HEK293T (cell line): ENCODE results near the gene IFNG.
"Not testable (repeated sequence)": the region's sequence is repeated elsewhere in the genome, so short reads cannot be mapped to it uniquely, and the experiment has no call there.

Experiments
- CTCF ChIA-PET: fragments of 350-600 bp; formaldehyde crosslinking; extraction: SDS; loops from one replicate; lab custom pipeline; 2021; ENCODE audit warnings: antibody characterized with exemption, inconsistent platforms; lab: Yijun Ruan, JAX
- POLR2A ChIA-PET: fragments of 350-600 bp; formaldehyde crosslinking; extraction: SDS; loops from one replicate; lab custom pipeline; 2020; ENCODE audit warnings: antibody characterized with exemption, inconsistent platforms; lab: Yijun Ruan, JAX
- DNase-seq: peaks from one replicate; pipeline ENCODE4 v3.0.0; 2012; ENCODE audit warnings: mixed read lengths; ENCODE audit errors: extremely low spot score
- ARNT ChIP-seq: fragments of 450-650 bp; IDR thresholded peaks from 2 replicates; pipeline ENCODE4 v1.6.1; 2017; ENCODE audit warnings: mild to moderate bottlenecking
- BHLHE40 ChIP-seq: fragments of 450-650 bp; IDR thresholded peaks from 2 replicates; pipeline ENCODE4 v1.6.1; 2016; ENCODE audit warnings: mild to moderate bottlenecking, moderate library complexity, borderline replicate concordance
- CTBP1 ChIP-seq: fragments of 450-650 bp; IDR thresholded peaks from 2 replicates; pipeline ENCODE4 v1.6.1; 2016; ENCODE audit warnings: borderline replicate concordance
- ELF4 ChIP-seq: fragments of 450-650 bp; IDR thresholded peaks from 2 replicates; pipeline ENCODE4 v1.6.1; 2017; ENCODE audit warnings: antibody characterized with exemption
- FOXA1 ChIP-seq: fragments of 450-650 bp; IDR thresholded peaks from 2 replicates; pipeline ENCODE4 v1.6.1; 2016; ENCODE audit warnings: mild to moderate bottlenecking
- FOXK2 ChIP-seq: fragments of 450-650 bp; IDR thresholded peaks from 2 replicates; pipeline ENCODE4 v1.6.1; 2016; ENCODE audit warnings: mild to moderate bottlenecking
- FOXM1 ChIP-seq: fragments of 450-650 bp; IDR thresholded peaks from 2 replicates; pipeline ENCODE4 v1.6.1; 2017; ENCODE audit warnings: mild to moderate bottlenecking, borderline replicate concordance
- HDGF ChIP-seq: fragments of 450-650 bp; IDR thresholded peaks from 2 replicates; pipeline ENCODE4 v1.6.1; 2017; ENCODE audit warnings: antibody characterized with exemption, borderline replicate concordance
- L3MBTL2 ChIP-seq: fragments of 450-650 bp; conservative IDR thresholded peaks from 2 replicates; pipeline ENCODE4 v1.6.1; 2016; ENCODE audit warnings: mild to moderate bottlenecking
- LEF1 ChIP-seq: fragments of 450-650 bp; IDR thresholded peaks from 2 replicates; pipeline ENCODE4 v1.6.1; 2017; ENCODE audit warnings: mild to moderate bottlenecking, borderline replicate concordance
- NFRKB ChIP-seq: fragments of 450-650 bp; IDR thresholded peaks from 2 replicates; pipeline ENCODE4 v1.6.1; 2016; ENCODE audit warnings: mild to moderate bottlenecking, moderate library complexity
- PKNOX1 ChIP-seq: fragments of 450-650 bp; IDR thresholded peaks from 2 replicates; pipeline ENCODE4 v1.6.1; 2016
- SP1 ChIP-seq: fragments of 450-650 bp; IDR thresholded peaks from 2 replicates; pipeline ENCODE4 v1.6.1; 2017
- SUZ12 ChIP-seq: fragments of 450-650 bp; IDR thresholded peaks from 2 replicates; pipeline ENCODE4 v1.6.1; 2016; ENCODE audit warnings: mild to moderate bottlenecking
- TARDBP ChIP-seq: fragments of 450-650 bp; IDR thresholded peaks from 2 replicates; pipeline ENCODE4 v1.6.1; 2016
- ZNF384 ChIP-seq: fragments of 450-650 bp; IDR thresholded peaks from 2 replicates; pipeline ENCODE4 v1.6.1; 2016

Gene IFNG

DNA sequence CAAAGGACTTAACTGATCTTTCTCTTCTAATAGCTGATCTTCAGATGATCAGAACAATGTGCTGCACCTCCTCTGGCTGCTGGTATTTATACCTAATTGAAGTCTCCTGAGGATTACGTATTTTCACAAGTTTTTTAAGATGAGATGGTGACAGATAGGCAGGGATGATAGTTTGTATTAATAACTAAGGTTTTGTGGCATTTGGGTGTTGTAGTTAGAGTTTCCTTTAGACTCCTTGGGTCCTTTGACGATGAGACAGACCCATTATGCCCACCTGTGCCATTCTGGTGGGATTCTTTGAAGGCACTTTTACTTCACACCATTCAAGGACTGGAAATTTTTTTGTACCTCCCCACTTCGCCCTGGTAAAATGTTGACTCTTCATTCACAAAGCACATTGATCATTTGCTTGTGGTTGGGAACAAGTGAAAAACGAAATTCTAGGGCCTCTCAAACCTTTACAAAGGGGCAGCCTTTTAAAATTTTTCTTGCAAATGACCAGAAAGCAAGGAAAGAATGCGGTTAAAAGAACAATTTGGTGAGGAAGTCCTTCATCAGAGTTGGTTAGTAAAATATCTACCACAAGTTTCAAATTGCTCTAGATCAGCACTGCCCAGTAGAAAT is at the start of gene IFNG:
IFNG (minus strand) TSS at position 60 of the 624 bp plus-strand sequence. CDS start 125 bp downstream, outside the sequence.
- DNase-seq, result no peak
- POLR2A ChIA-PET, result no interaction called here
- CTCF ChIA-PET, result interaction anchor here (1.3 kb wide), 1 partner anchor 12 kb away, joined by 4 read pairs; no protein-coding TSS in a partner anchor
- TF ChIP-seq SUZ12, result no peak
- TF ChIP-seq FOXM1, result no peak
- no peak for TF ChIP-seq CTBP1
- TF ChIP-seq FOXK2, result no peak
- no peak for TF ChIP-seq L3MBTL2
- no peak for TF ChIP-seq TARDBP
- no peak for TF ChIP-seq PKNOX1
- TF ChIP-seq HDGF, result no peak
- TF ChIP-seq LEF1, result no peak
- no peak for TF ChIP-seq SP1
- no peak for TF ChIP-seq FOXA1
- no peak for TF ChIP-seq ELF4
- no peak for TF ChIP-seq BHLHE40
- TF ChIP-seq ARNT, result no peak
- no peak for TF ChIP-seq ZNF384
- no peak for TF ChIP-seq NFRKB

DNA sequence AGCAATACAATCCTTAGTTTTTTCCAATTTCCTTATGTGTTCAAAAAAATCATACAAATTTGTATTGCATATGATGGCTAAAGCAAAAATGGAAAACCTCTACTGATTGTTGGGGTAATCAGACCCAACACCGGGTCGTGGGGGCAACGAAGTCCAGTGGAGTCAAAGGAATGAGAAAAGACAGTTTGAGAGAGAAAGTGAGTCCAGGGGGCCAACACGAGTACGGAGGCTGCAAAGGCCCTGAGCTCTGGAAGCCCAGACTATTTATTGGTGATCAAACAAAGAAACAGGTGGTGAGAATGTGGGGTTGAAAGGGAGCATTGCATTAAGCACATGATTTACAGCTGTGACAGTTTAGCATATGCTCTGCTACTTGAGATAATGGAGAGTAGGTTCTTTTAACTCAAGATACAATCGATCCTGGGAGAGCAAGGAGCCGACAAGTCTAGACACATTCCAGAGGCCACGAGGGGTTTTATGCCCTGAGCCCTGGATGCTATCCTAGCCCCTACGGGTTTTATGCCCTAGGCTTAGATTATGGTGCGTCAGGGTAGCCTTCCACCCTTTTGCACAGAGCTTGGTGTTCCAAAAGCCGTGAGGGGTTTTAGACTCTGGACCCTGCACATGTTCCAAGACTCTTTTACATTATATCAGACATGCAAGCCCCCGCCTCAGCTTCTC is 49.6 kb upstream of the IFNG start:
- peak; percentile 51 for DNase-seq
- TF ChIP-seq L3MBTL2, result 0 out of 2 replicates have a peak, but pooled peaks have one; percentile 30
- TF ChIP-seq PKNOX1, result peak; percentile 95
- TF ChIP-seq CTBP1, result peak; percentile 79
- POLR2A ChIA-PET, result not testable (repeated sequence)
- CTCF ChIA-PET, result interaction anchor here (0.7 to 1.2 kb wide), 2 partner anchors 14 to 169 kb away, joined by 3 to 4 read pairs; no protein-coding TSS in a partner anchor

GRCh38 chr12:68207276-68207675 is 47.7 kb upstream of the IFNG start:
- TF ChIP-seq L3MBTL2, result no peak
- TF ChIP-seq SUZ12, result no peak
- no peak for TF ChIP-seq BHLHE40
- no peak for TF ChIP-seq NFRKB
- no peak for TF ChIP-seq ELF4
- TF ChIP-seq FOXK2, result no peak
- no peak for TF ChIP-seq ZNF384
- no peak for TF ChIP-seq LEF1
- TF ChIP-seq HDGF, result no peak
- DNase-seq, result no peak
- ChIA-PET CTCF (no interaction called here), POLR2A (no interaction called here)

- DNase-seq, result no peak
- CTCF ChIA-PET, result no interaction called here
- POLR2A ChIA-PET, result no interaction called here
- no peak for TF ChIP-seq ZNF384
- no peak for TF ChIP-seq SP1
- no peak for TF ChIP-seq SUZ12
- TF ChIP-seq ARNT, result no peak
- no peak for TF ChIP-seq FOXA1
- no peak for TF ChIP-seq HDGF
- no peak for TF ChIP-seq FOXM1
- TF ChIP-seq ELF4, result no peak
- no peak for TF ChIP-seq TARDBP
- TF ChIP-seq PKNOX1, result no peak
- TF ChIP-seq LEF1, result no peak
- TF ChIP-seq NFRKB, result no peak
- no peak for TF ChIP-seq BHLHE40
Observed at GRCh38 chr12:68206446-68206845, 46.9 kb upstream of the IFNG start.

- POLR2A ChIA-PET, result no interaction called here
- TF ChIP-seq CTBP1 (no peak), ARNT (no peak), FOXM1 (no peak), BHLHE40 (no peak), PKNOX1 (no peak), FOXA1 (no peak), ELF4 (no peak), HDGF (no peak), SUZ12 (no peak), TARDBP (no peak), LEF1 (no peak), SP1 (no peak), NFRKB (no peak), ZNF384 (no peak), L3MBTL2 (no peak), FOXK2 (no peak)
- CTCF ChIA-PET, result interaction anchor here (0.5 kb wide), 1 partner anchor 746 kb away, joined by 4 read pairs; no protein-coding TSS in a partner anchor
- no peak for DNase-seq
Observed at GRCh38 chr12:68203460-68203875, 43.9 kb upstream of the IFNG start.
